Measurements from ENCODE around the gene NPTXR.
A peak's percentile ranks its signal among the peaks of the same experiment; 100 is the strongest.

NPTXR gene

GRCh38 chr22:38826386-38826785 lies 17.4 kb downstream of the NPTXR start:
- no peak overlapping the region for H3K4me3 ChIP-seq (ENCODE audit: low read depth, low read length)
- TF ChIP-seq CTCF (IDR thresholded peaks at IDR 0.05; ENCODE audit: borderline replicate concordance, insufficient read depth, low read depth, low read length) = no peak

- no peak overlapping the region for H3K4me3 ChIP-seq (ENCODE audit: low read depth, low read length)
- TF ChIP-seq CTCF (IDR thresholded peaks at IDR 0.05; ENCODE audit: borderline replicate concordance, insufficient read depth, low read depth, low read length) = peak; percentile 18; the same call in 1 of the 2 replicates
Observed at GRCh38 chr22:38824585-38824984, 19.2 kb downstream of the NPTXR start.

- H3K4me3 ChIP-seq (ENCODE audit: low read depth, low read length) = no peak overlapping the region
- TF ChIP-seq CTCF (IDR thresholded peaks at IDR 0.05; ENCODE audit: borderline replicate concordance, insufficient read depth, low read depth, low read length) = no peak
Observed at GRCh38 chr22:38823637-38824036, 20.2 kb downstream of the NPTXR start.

GRCh38 chr22:38823076-38823475 lies 20.8 kb downstream of the NPTXR start:
- H3K4me3 ChIP-seq (ENCODE audit: low read depth, low read length) = no peak overlapping the region
- TF ChIP-seq CTCF (IDR thresholded peaks at IDR 0.05; ENCODE audit: borderline replicate concordance, insufficient read depth, low read depth, low read length) = no peak

- no peak overlapping the region for H3K4me3 ChIP-seq (ENCODE audit: low read depth, low read length)
- no peak for TF ChIP-seq CTCF (IDR thresholded peaks at IDR 0.05; ENCODE audit: borderline replicate concordance, insufficient read depth, low read depth, low read length)
Observed at GRCh38 chr22:38820020-38820419, 23.8 kb downstream of the NPTXR start.

- TF ChIP-seq CTCF (IDR thresholded peaks at IDR 0.05; ENCODE audit: borderline replicate concordance, insufficient read depth, low read depth, low read length) = no peak
- no peak overlapping the region for H3K4me3 ChIP-seq (ENCODE audit: low read depth, low read length)
Observed at GRCh38 chr22:38819387-38819940, 24.4 kb downstream of the NPTXR start.

- no peak for TF ChIP-seq CTCF (IDR thresholded peaks at IDR 0.05; ENCODE audit: borderline replicate concordance, insufficient read depth, low read depth, low read length)
- no peak overlapping the region for H3K4me3 ChIP-seq (ENCODE audit: low read depth, low read length)
Observed at GRCh38 chr22:38817196-38817595, 26.6 kb downstream of the NPTXR start.

All from GM12875 (cell line).